ENCODE data around the gene LRRC63. TPM values are rescaled to one million over a fixed set of nuclear protein-coding genes. Genes with fewer than 3 reads are reported as not detected.

Gene LRRC63
- total RNA-seq, 1 experiment from 2014 or later: 0.38 TPM

DNA sequence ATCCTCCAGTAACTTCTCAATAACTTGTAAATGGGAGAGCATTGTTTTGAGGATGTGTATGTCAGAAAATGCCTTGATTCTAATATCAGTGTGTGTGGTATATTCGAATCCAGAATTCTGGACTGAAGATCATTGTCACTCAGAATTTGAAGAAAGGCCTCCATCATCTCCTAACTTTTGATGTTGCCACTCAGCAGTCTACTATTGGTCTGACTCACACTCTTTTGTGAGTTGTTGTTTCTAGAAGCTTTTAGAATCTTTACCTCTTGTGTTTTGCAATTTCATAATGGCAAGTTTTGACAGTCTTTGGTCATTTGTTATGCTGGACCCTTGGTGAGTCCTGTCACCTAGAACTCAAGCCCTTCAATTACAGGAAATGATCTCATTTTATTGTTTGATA, 98.3 kb downstream of the LRRC63 start:
- no peak for DNase-seq
- no TSS peak for BruUV-seq (replicated peaks)
- H3K4me3 Mint-ChIP-seq (ENCODE audit: low read depth, unreplicated experiment): no peak overlapping the region
- CTCF ChIA-PET: no interaction called here
- H3K27me3 Mint-ChIP-seq (ENCODE audit: unreplicated experiment): peaks cover 33% of the 10 kb centered on the region
- no peak overlapping the region for H3K27ac Mint-ChIP-seq (ENCODE audit: unreplicated experiment)
- H3K4me1 Mint-ChIP-seq (ENCODE audit: low read depth, unreplicated experiment): no peaks in the 10 kb centered on the region
- no peak for TF ChIP-seq CTCF (IDR thresholded peaks at IDR 0.05; ENCODE audit: unreplicated experiment)
- H3K36me3 Mint-ChIP-seq (ENCODE audit: insufficient read depth, unreplicated experiment): no peaks in the 10 kb centered on the region
- no peaks in the 10 kb centered on the region for H3K9me3 Mint-ChIP-seq (ENCODE audit: low read depth, unreplicated experiment)
- intact Hi-C loops (cut with micrococcal nuclease; ENCODE audit: unreplicated experiment): no loop called here

DNA sequence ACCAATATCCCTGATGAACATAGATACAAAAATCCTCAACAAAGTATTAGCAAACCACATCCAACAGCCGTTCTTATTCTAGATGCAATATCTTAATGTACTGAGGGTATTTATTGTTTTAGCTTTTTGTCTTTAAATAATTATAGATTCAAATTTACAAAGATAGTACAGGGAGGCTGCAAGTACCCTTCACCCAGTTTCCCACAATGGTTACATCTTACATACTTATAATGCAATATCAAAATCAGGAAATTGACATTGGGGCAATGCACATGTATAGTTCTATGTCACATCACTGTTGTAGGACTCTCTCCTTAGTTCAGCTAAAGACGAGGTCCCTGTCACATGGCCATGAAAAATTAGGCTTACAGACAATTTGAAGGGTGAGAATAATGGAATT, 99.5 kb downstream of the LRRC63 start:
- Mint-ChIP-seq H3K27ac (ENCODE audit: unreplicated experiment) (no peak overlapping the region), H3K9me3 (ENCODE audit: low read depth, unreplicated experiment) (no peaks in the 10 kb centered on the region), H3K27me3 (ENCODE audit: unreplicated experiment) (peaks cover 33% of the 10 kb centered on the region), H3K4me1 (ENCODE audit: low read depth, unreplicated experiment) (no peaks in the 10 kb centered on the region), H3K36me3 (ENCODE audit: insufficient read depth, unreplicated experiment) (no peaks in the 10 kb centered on the region), H3K4me3 (ENCODE audit: low read depth, unreplicated experiment) (no peak overlapping the region)
- no TSS peak for BruUV-seq (replicated peaks)
- CTCF ChIA-PET: interaction anchor here (0.7 to 1.0 kb wide), 2 partner anchors 10 to 566 kb away, joined by 3 read pairs; no protein-coding TSS in a partner anchor
- intact Hi-C loops (cut with micrococcal nuclease; ENCODE audit: unreplicated experiment): no loop called here
- no peak for TF ChIP-seq CTCF (IDR thresholded peaks at IDR 0.05; ENCODE audit: unreplicated experiment)
- DNase-seq: no peak

- CTCF ChIA-PET: no interaction called here
- Mint-ChIP-seq H3K9me3 (ENCODE audit: low read depth, unreplicated experiment) (no peaks in the 10 kb centered on the region), H3K4me1 (ENCODE audit: low read depth, unreplicated experiment) (no peaks in the 10 kb centered on the region), H3K27ac (ENCODE audit: unreplicated experiment) (no peak overlapping the region), H3K27me3 (ENCODE audit: unreplicated experiment) (peaks cover 21% of the 10 kb centered on the region), H3K36me3 (ENCODE audit: insufficient read depth, unreplicated experiment) (no peaks in the 10 kb centered on the region), H3K4me3 (ENCODE audit: low read depth, unreplicated experiment) (no peak overlapping the region)
- BruUV-seq (replicated peaks): no TSS peak
- TF ChIP-seq CTCF (IDR thresholded peaks at IDR 0.05; ENCODE audit: unreplicated experiment): no peak
- intact Hi-C loops (cut with micrococcal nuclease; ENCODE audit: unreplicated experiment): no loop called here
- DNase-seq: no peak
These were observed 101.3 kb downstream of the LRRC63 start for GRCh38 chr13:46313024-46313423.

DNA sequence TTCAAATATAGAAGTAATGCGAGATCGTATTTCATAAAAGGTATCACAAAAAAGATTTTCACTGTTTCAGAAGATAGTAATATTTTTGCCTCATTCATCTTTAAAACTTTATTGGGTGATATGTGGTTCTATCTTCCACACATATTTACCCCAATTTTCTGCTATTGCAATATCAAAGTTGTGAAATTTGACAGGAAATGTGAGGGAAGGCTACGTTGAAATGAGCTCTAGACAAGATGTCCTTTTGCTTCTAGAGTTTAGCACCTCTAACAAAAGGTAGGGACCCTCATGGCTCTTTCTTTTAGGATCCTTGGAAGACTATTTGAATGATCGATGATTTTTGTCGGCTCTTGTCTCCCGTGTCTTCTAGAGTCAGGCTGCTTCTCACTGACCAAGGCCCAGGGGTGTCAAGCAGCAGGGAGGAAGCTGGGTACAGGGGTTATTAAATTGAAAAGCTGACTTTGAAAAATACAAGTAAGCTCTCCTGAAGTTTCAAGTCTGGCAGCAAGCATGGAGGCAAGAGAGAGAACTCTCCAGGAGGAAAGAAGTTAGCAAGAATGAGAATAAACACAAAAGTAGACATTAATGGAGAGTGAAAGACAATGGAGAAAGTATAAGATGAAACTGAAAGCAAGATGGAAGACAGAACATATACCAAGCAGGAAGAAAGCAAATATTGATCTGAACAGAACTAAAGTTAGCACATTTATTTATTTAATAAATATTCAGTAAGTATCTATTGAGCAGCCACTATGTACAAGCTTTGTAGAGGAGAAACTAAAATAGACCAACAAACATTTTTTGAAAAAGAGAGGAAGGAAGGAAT, 101.9 kb downstream of the LRRC63 start:
- Mint-ChIP-seq H3K4me3 (ENCODE audit: low read depth, unreplicated experiment) (no peak overlapping the region), H3K27me3 (ENCODE audit: unreplicated experiment) (peaks cover 19% of the 10 kb centered on the region), H3K9me3 (ENCODE audit: low read depth, unreplicated experiment) (no peaks in the 10 kb centered on the region), H3K4me1 (ENCODE audit: low read depth, unreplicated experiment) (no peaks in the 10 kb centered on the region), H3K27ac (ENCODE audit: unreplicated experiment) (no peak overlapping the region), H3K36me3 (ENCODE audit: insufficient read depth, unreplicated experiment) (no peaks in the 10 kb centered on the region)
- TF ChIP-seq CTCF (IDR thresholded peaks at IDR 0.05; ENCODE audit: unreplicated experiment): no peak
- BruUV-seq (replicated peaks): no TSS peak
- CTCF ChIA-PET: no interaction called here
- DNase-seq: no peak
- intact Hi-C loops (cut with micrococcal nuclease; ENCODE audit: unreplicated experiment): no loop called here

All from Calu3 (cell line).